ENCODE data around the gene TPM3. TPM values are rescaled to one million over a fixed set of nuclear protein-coding genes. Genes with fewer than 3 reads are reported as not detected.

The TPM3 gene
- total and polyA plus RNA-seq, 9 of the 15 experiments (the other 6 are each of a cell fraction or from before 2014, with no cell fraction given) = 202 to 604 (median 421) TPM

DNA sequence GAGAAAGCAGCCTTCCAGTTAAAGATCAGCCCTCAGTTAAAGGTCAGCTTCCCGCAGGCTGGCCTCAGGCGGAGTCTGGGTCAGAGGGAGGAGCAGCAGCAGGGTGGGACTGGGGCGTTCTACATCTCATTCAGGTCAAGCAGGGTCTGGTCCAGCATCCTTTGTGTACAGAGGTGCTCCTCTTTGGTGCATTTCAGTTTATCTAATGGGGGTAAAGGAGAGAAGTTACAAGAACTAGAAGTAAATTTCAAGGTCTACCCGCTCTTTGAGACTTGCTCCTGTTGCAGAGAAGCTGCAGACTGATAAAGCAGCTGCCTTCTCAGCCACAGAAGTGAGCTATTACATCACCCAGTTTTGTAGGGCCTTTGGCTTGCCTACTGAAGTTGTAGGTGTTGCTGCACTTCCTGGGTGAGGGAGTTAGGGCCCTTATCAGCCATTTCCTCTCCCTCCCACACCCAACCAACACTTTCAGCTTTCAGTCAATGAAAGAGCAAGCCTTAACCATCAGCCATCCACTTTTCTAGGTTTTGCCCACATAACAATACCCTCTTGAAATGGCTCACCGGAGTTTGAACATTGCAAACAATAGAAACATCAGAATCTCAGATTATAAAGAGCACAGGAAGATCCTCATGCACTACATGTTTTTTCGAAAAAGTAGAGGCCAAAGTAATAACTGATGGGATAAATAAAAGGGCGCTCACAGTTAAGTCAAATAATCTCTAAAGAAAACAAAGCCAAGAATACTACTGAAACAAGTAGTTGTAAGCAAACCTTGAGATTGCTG is 34.2 kb downstream of the TPM3 start (continued):
- no peak for TF ChIP-seq RBM14 (IDR thresholded peaks at IDR 0.05; ENCODE audit: borderline replicate concordance, insufficient read depth, low read depth, low read length)
- TF ChIP-seq HDAC2 (IDR thresholded peaks at IDR 0.05) = peak; percentile 92
- TF ChIP-seq, protein P1, sequence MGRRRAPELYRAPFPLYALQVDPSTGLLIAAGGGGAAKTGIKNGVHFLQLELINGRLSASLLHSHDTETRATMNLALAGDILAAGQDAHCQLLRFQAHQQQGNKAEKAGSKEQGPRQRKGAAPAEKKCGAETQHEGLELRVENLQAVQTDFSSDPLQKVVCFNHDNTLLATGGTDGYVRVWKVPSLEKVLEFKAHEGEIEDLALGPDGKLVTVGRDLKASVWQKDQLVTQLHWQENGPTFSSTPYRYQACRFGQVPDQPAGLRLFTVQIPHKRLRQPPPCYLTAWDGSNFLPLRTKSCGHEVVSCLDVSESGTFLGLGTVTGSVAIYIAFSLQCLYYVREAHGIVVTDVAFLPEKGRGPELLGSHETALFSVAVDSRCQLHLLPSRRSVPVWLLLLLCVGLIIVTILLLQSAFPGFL (CRISPR knock-in tag; IDR thresholded peaks at IDR 0.05) = no peak
- no peak for TF ChIP-seq KHSRP (IDR thresholded peaks at IDR 0.05)
- TF ChIP-seq ZNF507 (tag; conservative IDR thresholded peaks at IDR 0.05) = no peak
- TF ChIP-seq, protein P2, sequence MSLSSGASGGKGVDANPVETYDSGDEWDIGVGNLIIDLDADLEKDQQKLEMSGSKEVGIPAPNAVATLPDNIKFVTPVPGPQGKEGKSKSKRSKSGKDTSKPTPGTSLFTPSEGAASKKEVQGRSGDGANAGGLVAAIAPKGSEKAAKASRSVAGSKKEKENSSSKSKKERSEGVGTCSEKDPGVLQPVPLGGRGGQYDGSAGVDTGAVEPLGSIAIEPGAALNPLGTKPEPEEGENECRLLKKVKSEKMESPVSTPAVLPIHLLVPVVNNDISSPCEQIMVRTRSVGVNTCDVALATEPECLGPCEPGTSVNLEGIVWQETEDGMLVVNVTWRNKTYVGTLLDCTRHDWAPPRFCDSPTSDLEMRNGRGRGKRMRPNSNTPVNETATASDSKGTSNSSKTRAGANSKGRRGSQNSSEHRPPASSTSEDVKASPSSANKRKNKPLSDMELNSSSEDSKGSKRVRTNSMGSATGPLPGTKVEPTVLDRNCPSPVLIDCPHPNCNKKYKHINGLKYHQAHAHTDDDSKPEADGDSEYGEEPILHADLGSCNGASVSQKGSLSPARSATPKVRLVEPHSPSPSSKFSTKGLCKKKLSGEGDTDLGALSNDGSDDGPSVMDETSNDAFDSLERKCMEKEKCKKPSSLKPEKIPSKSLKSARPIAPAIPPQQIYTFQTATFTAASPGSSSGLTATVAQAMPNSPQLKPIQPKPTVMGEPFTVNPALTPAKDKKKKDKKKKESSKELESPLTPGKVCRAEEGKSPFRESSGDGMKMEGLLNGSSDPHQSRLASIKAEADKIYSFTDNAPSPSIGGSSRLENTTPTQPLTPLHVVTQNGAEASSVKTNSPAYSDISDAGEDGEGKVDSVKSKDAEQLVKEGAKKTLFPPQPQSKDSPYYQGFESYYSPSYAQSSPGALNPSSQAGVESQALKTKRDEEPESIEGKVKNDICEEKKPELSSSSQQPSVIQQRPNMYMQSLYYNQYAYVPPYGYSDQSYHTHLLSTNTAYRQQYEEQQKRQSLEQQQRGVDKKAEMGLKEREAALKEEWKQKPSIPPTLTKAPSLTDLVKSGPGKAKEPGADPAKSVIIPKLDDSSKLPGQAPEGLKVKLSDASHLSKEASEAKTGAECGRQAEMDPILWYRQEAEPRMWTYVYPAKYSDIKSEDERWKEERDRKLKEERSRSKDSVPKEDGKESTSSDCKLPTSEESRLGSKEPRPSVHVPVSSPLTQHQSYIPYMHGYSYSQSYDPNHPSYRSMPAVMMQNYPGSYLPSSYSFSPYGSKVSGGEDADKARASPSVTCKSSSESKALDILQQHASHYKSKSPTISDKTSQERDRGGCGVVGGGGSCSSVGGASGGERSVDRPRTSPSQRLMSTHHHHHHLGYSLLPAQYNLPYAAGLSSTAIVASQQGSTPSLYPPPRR (CRISPR knock-in tag; IDR thresholded peaks at IDR 0.05; ENCODE audit: borderline replicate concordance) = no peak
- TF ChIP-seq SAFB (IDR thresholded peaks at IDR 0.05; ENCODE audit: borderline replicate concordance, low read depth, low read length) = no peak
- TF ChIP-seq, protein P3, sequence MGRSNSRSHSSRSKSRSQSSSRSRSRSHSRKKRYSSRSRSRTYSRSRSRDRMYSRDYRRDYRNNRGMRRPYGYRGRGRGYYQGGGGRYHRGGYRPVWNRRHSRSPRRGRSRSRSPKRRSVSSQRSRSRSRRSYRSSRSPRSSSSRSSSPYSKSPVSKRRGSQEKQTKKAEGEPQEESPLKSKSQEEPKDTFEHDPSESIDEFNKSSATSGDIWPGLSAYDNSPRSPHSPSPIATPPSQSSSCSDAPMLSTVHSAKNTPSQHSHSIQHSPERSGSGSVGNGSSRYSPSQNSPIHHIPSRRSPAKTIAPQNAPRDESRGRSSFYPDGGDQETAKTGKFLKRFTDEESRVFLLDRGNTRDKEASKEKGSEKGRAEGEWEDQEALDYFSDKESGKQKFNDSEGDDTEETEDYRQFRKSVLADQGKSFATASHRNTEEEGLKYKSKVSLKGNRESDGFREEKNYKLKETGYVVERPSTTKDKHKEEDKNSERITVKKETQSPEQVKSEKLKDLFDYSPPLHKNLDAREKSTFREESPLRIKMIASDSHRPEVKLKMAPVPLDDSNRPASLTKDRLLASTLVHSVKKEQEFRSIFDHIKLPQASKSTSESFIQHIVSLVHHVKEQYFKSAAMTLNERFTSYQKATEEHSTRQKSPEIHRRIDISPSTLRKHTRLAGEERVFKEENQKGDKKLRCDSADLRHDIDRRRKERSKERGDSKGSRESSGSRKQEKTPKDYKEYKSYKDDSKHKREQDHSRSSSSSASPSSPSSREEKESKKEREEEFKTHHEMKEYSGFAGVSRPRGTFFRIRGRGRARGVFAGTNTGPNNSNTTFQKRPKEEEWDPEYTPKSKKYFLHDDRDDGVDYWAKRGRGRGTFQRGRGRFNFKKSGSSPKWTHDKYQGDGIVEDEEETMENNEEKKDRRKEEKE (IDR thresholded peaks at IDR 0.05; ENCODE audit: borderline replicate concordance in 1 of 2, control insufficient read depth in 1 of 2, low read depth in 2 of 2, low read length in 1 of 2) = peak in 1 of 2 experiments; percentile 58; a peak in 1 of 4 replicates
- TF ChIP-seq, protein P4, sequence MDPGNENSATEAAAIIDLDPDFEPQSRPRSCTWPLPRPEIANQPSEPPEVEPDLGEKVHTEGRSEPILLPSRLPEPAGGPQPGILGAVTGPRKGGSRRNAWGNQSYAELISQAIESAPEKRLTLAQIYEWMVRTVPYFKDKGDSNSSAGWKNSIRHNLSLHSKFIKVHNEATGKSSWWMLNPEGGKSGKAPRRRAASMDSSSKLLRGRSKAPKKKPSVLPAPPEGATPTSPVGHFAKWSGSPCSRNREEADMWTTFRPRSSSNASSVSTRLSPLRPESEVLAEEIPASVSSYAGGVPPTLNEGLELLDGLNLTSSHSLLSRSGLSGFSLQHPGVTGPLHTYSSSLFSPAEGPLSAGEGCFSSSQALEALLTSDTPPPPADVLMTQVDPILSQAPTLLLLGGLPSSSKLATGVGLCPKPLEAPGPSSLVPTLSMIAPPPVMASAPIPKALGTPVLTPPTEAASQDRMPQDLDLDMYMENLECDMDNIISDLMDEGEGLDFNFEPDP (CRISPR knock-in tag; IDR thresholded peaks at IDR 0.05) = no peak
- TF ChIP-seq POLR2B (IDR thresholded peaks at IDR 0.05; ENCODE audit: low read depth, partially characterized antibody) = peak; percentile 64
- no peak for TF ChIP-seq EWSR1 (IDR thresholded peaks at IDR 0.05; ENCODE audit: borderline replicate concordance, low read depth, partially characterized antibody)
- peak; percentile 95 for TF ChIP-seq RNF2 (IDR thresholded peaks at IDR 0.05)
- TF ChIP-seq ZNF12 (CRISPR knock-in tag; IDR thresholded peaks at IDR 0.05) = no peak
- no peak for TF ChIP-seq ZNF431 (CRISPR knock-in tag; IDR thresholded peaks at IDR 0.05)
- peak; percentile 93 for TF ChIP-seq JUND (IDR thresholded peaks at IDR 0.05; ENCODE audit: borderline replicate concordance, low read depth, low read length)
- TF ChIP-seq JUND (tag; IDR thresholded peaks at IDR 0.05; ENCODE audit: borderline replicate concordance, low read depth, low read length) = peak; percentile 92; the same call in 2 of the 3 replicates
- TF ChIP-seq HMG20A (CRISPR knock-in tag; conservative IDR thresholded peaks at IDR 0.05) = no peak

All from K562 (cell line).